GM12892 (cell line): Measurements from ENCODE around the gene STAMBP.
"Not testable (repeated sequence)": the region's sequence is repeated elsewhere in the genome, so short reads cannot be mapped to it uniquely, and the experiment has no call there.

ENCODE experiments used
- DNase-seq: peaks from one replicate; pipeline ENCODE4 v3.0.0; 2011; ENCODE audit not compliant: insufficient read length
- FAIRE-seq: peaks from 2 replicates; lab custom pipeline; 2011; peaks lifted over from hg19 to GRCh38; lab: Jason Lieb, UNC
- POLR2A ChIP-seq: IDR thresholded peaks from 2 replicates; pipeline ENCODE4 v1.6.1; 2011; ENCODE audit warnings: low read depth, low read length, control low read depth
- POLR2AphosphoS5 ChIP-seq: IDR thresholded peaks from 2 replicates; pipeline ENCODE4 v1.6.1; 2011; ENCODE audit warnings: low read depth, low read length, control low read depth
- TAF1 ChIP-seq: IDR thresholded peaks from 2 replicates; pipeline ENCODE4 v1.6.1; 2011; ENCODE audit warnings: low read depth, mild to moderate bottlenecking, control low read depth, low read length, borderline replicate concordance

Gene STAMBP

GRCh38 chr2:73877071-73877802, 48.5 kb downstream of the STAMBP start:
- TF ChIP-seq TAF1 (no peak), POLR2A (no peak), POLR2AphosphoS5 (no peak)
- no peak for DNase-seq
- peak; percentile 73 for FAIRE-seq

GRCh38 chr2:73877984-73878383, 49.2 kb downstream of the STAMBP start:
- not testable (repeated sequence) for DNase-seq, FAIRE-seq

- no peak for TF ChIP-seq TAF1
- no peak for TF ChIP-seq POLR2AphosphoS5
- no peak for TF ChIP-seq POLR2A
- DNase-seq (no peak), FAIRE-seq (no peak)
Measured at GRCh38 chr2:73885406-73885805, 56.6 kb downstream of the STAMBP start.

- DNase-seq, result no peak
- FAIRE-seq, result no peak
- TF ChIP-seq POLR2A (no peak), POLR2AphosphoS5 (no peak), TAF1 (no peak)
Measured at GRCh38 chr2:73886357-73886756, 57.6 kb downstream of the STAMBP start.

- not testable (repeated sequence) for FAIRE-seq, DNase-seq
Measured at GRCh38 chr2:73887596-73888353, 59.0 kb downstream of the STAMBP start.

- no peak for TF ChIP-seq POLR2A
- TF ChIP-seq POLR2AphosphoS5, result no peak
- TF ChIP-seq TAF1, result no peak
- FAIRE-seq, result no peak
- no peak for DNase-seq
Measured at GRCh38 chr2:73888388-73888787, 59.6 kb downstream of the STAMBP start.

GRCh38 chr2:73889206-73889605, 60.4 kb downstream of the STAMBP start:
- DNase-seq, result no peak
- FAIRE-seq, result no peak
- no peak for TF ChIP-seq POLR2A
- TF ChIP-seq POLR2AphosphoS5, result no peak
- no peak for TF ChIP-seq TAF1

GRCh38 chr2:73890301-73891092, 61.7 kb downstream of the STAMBP start:
- TF ChIP-seq POLR2A, result no peak
- TF ChIP-seq TAF1, result no peak
- TF ChIP-seq POLR2AphosphoS5, result no peak
- no peak for FAIRE-seq
- DNase-seq, result no peak

- no peak for DNase-seq
- TF ChIP-seq POLR2A (no peak), POLR2AphosphoS5 (no peak), TAF1 (no peak)
- no peak for FAIRE-seq
Measured at GRCh38 chr2:73891276-73891901, 62.6 kb downstream of the STAMBP start.

- TF ChIP-seq POLR2AphosphoS5 (no peak), POLR2A (no peak), TAF1 (no peak)
- DNase-seq, result no peak
- FAIRE-seq, result no peak
Measured at GRCh38 chr2:73892631-73893329, 64.0 kb downstream of the STAMBP start, which contains the start of gene ACTG2. ACTG2 (plus strand) TSS chr2:73893008; CDS start chr2:73901312, 8,304 bp downstream.

GRCh38 chr2:73893764-73894474, 65.2 kb downstream of the STAMBP start:
- TF ChIP-seq POLR2A (no peak), POLR2AphosphoS5 (no peak), TAF1 (no peak)
- FAIRE-seq (no peak), DNase-seq (no peak)
